CD4-positive, alpha-beta T cell treated with Interleukin-4 for 4 hours (primary cell): Measurements from ENCODE around the gene SERTAD1.
"Not testable (repeated sequence)": the region's sequence is repeated elsewhere in the genome, so short reads cannot be mapped to it uniquely, and the experiment has no call there.

ENCODE experiments used
- DNase-seq: peaks from one replicate; pipeline ENCODE4 v3.0.0-alpha.2; 2020

SERTAD1 gene

GRCh38 chr19:40449506-40449905, 23.7 kb upstream of the SERTAD1 start:
- DNase-seq, result no peak

DNA sequence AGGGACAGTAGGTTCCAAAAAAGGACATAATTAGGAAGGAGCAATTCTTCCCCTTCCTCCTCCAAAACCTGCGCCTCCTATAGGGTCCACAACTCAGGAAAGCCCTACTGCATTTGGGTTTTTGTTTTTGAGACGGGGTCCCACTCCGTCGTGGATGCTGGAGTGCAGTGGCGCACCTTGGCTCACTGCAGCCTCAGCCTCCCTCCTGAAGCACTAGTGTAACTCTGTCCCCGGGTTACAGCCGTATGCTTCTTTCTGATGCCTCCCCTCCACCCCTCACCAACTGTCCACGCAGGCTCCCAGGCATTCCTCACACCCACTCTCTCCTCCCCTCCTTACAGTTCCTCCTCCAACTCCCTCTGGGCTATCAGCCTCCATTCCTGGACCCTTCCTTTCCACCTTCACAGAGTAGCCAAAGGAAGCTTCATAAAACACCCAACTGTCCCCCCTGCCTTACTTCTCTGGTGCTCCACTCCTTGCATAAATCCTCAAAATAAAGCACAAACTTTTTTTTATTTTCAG, 20.5 kb upstream of the SERTAD1 start:
- DNase-seq, result no peak

GRCh38 chr19:40445780-40446262, 20.0 kb upstream of the SERTAD1 start:
- DNase-seq, result no peak

DNA sequence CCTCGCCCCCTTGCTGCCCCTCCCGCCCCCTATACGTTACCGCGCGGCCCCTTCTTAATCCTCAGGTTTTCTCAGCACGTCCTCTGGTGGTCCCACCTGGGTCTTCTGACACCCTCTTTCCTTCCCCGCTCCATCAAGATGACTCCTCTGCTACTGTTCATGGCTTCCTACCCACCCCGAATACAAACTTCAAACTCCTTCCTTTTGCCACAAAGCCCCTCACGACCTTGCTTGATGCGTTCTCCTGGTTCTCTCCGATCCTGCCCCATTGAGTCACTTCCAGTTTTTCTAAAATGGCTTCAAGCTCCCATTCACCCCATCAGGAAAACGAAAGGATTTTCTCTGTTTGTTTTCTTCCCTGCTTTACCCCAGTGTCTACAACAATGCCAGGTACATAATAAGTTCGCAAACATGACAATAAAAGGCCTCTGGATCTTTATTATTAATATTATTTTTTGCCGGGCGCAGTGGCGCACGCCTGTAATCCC, 19.1 kb upstream of the SERTAD1 start:
- DNase-seq, result no peak

- DNase-seq, result peak; percentile 94
Measured at GRCh38 chr19:40444000-40444824, 18.4 kb upstream of the SERTAD1 start, which contains the start of gene SERTAD3. Gene SERTAD3, minus strand, starts transcription at chr19:40444335. Its CDS starts 2,255 bp downstream, at chr19:40442080.

DNA sequence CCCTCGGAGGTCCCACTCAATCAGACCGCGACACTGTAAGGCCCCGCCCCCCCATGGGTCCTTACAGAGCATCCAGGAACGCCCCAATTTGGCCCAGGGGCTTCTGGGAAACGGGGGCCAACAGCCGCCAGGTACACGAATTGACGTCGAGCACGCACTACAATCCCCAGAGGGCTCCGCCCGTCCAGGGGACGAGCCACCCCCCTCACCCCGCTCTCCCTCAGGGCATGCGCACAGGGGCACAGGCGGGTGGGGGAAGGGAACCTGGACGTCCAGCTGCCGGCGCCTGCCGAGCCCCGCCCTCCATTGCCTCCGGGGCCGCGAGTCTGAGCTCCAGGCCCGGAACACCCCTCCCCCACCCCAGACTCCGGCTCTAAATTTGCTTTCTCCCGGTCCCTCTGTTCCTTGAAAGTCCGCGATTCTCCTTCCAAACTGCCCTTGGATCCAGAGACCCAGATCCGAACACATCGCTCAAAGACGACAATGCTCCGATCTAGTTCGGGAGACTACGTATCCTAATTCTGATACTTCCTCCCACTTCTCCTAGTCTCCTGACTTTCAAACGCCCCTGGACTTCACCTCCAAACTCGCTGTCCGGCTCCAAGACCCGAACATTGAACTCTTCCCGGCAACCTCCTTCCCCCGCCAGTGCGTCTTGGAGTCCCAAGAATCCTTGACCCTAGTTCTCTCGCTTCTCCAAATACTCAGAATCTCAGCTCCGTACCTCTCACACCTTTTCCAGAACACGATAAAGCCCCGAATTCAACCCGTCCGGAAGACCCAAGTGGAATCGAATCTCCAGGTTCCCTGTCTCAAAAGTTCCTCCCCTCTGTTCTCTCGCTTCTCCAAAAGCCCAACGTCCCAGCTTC, 17.6 kb upstream of the SERTAD1 start:
- peak; percentile 100 for DNase-seq

DNA sequence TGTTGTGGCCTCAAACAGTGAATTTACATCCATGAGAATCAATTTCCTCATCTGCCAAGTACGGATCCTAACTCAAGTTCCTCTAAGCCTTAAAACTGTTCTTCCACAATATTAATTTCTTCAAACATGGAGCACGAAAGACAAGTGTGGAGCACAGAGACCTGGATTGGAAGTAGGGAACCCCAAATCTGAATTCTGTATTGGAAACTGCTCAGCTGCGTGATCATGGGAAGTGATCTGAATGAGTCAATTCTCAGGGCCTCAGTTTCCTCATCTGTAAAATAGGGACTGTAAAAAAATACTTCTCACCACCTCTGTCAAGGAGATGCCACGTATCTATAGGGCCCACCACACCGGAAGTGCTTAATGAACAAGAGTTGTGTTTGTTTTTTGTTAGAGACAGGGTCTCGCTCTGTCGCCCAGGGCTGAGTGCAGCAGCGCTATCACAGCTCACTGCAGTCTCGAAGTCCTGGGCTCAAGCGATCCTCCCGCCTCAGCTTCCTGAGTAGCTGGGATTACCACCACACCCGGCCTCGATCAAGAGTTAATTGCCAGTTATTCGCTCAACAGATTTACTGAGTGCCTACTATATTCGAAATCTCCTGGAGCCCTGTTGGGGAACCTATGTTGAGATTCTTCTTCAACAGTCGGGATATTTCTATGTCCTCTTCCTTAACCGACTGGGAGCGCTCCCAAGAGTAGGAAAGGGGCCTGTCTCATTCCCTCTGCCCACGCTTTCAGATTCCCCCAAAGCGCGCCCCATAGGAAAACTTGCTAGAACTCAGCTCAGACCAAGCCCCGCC, 16.7 kb upstream of the SERTAD1 start:
- DNase-seq, result no peak

DNA sequence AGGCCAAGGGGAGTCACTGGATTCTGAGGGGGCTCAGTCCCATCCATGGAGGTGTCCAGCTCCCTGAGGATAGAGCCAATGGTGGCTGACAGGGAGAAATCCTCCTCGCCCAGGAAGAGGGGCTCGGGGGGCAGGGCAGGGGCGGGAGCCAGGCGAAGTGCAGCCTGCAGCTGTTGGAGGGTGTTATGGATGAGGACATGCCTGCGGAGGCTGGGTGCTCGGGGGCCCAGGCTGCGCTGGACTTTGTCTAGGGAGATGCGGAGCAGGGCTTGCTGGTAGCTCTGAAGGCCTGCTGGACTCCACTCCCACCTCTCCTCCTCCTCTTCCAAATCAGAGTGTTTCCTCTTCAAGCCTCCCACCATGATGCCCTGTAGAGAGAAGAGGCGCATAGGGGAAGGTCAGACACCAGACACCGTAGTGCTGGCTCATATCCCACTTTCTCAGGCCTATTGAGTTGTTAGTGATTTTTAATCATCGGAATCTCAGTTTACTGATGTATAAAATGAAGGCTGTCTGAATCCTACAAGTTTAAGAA, 16.0 kb upstream of the SERTAD1 start:
- DNase-seq, result no peak

- no peak for DNase-seq
Measured at GRCh38 chr19:40438284-40438683, 12.5 kb upstream of the SERTAD1 start.

DNA sequence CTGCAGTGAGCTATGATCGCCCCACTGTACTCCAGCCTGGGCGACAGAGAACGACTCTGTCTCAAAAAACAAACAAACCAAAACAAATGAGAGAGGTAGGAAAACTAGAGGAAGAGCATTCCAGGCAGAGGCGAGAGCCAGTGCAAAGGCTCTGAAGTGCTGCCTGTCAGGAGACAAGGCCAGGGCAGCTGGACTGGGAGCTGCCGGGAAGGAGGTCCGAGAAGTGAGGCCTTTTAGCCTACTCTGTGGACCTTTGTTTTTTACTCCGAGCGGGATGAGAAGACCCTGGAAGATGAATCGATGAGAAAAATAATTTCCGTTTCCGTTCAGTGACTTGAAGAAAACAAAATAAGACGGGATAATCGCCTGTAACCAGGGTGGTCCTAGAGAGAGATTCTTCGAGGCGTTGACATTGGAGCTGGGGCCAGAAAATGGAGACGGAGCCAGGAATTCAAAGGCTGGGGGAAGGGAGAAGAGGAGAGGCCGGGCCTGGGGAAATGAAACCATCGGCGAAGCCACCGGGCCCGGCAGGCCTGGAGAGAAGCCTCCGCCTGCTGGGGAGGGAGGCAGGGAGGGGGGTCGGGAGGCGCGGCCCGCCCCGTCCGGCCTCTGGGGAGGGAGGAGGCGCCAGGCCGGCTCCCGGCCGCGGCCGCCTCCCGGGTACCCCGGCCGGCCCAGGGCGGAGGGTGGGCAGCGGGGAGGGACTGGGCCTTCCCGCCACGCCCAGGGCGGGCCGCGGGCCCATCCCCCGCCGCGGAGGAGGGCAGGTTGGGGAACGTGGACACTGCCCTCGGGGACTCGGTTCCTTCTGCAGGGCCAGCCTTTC, 7.8 kb upstream of the SERTAD1 start:
- peak; percentile 33 for DNase-seq

DNA sequence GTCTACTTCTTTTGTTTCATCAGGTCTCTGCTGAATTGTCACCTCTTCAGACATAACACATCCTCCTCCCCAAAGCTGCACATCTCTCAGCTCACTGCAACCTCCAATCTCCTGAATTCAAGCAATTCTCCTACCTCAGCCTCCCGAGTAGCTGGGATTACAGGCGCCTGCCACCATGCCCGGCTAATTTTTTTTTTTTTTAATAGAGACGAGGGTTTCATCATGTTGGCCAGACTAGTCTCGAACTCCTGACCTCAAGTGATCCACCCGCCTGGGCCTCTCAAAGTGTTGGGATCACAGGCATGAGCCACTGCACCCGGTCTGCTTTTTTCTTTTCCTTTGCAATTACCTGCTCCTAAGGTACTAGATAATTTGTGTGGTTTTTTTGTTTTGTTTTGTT, 7.0 kb upstream of the SERTAD1 start:
- DNase-seq, result not testable (repeated sequence)

- no peak for DNase-seq
Measured at GRCh38 chr19:40431698-40432097, 5.9 kb upstream of the SERTAD1 start.

GRCh38 chr19:40430242-40430641, 4.5 kb upstream of the SERTAD1 start:
- not testable (repeated sequence) for DNase-seq

DNA sequence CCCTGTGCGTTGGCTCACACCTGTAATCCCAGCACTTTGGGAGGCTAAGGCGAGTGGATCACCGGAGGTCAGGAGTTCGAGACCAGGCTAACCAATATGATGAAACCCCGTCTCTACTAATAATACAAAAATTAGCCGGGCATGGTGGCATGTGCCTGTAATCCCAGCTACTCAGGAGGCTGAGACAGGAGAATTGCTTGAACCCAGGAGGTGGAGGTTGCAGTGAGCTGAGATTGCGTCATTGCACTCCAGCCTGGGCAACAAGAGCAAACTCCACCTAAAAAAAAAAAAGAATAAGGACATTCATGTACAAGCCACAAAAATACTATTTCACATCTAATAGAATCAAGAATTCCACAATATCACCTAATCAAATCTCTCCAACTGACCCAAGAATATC, 2.4 kb upstream of the SERTAD1 start:
- not testable (repeated sequence) for DNase-seq

DNA sequence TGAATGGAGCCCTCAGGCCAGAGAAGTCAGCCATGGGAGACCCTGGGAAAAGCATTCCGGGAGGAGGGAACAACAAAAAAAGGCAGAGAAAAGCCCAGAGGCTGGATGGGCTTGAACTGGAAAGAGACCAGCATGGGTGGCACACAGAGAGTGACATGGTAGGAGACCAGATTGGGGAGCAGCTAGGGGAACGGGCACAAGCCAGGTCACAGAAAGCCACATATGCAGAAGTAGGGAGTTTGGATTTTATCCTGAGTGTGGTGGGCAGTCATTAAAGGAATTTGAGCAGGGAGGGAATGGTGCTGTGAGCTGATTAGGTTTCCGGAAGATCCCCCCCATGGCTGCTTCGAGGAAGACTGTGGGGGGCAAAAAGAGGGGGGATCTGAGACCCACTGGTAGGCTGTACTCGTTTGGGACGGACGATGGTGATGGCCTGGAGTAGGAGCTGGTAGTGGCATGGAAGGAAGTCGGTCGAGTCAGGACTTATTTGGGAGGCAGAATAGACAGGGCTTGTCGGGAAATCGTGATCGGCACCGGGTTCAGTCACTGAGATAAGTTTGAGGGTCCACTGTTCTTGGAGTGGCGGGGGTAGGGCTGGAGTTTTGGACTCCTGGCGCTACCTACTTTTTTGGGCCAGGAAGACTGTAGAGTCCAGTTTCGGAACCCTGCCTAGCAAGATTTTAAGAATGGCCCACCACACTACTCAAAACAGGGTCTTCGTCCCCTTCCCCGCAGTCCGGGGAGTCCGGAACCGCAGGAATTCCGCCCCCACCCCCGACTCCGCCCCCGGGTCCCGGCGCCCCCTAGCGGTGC, 949 bp downstream of the SERTAD1 start:
- no peak for DNase-seq

DNA sequence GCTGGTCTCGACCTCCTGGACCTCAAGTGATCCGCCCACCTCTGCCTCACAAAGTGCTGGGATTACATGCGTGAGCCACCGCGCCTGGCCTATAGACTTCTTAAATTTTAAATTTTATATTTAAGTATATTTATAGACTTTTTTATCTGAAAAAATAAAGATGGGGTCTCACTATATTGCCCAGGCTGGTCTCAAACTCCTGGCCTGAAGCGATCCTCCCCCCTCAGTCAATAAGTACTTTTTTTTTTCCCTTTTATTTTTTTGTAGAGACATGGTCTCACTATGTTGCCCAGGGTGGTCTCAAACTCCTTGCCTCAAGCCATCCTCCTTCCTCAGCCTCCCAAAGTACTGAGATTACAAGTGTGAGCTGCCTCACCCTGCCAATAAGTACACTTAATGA, 1.9 kb downstream of the SERTAD1 start:
- no peak for DNase-seq

GRCh38 chr19:40422748-40423566, 2.8 kb downstream of the SERTAD1 start:
- DNase-seq, result no peak

- DNase-seq, result no peak
Measured at GRCh38 chr19:40421993-40422747, 3.6 kb downstream of the SERTAD1 start.
